ENCODE data around the gene TSGA10.
A peak's percentile ranks its signal among the peaks of the same experiment; 100 is the strongest.
"Not testable (repeated sequence)": the region's sequence is repeated elsewhere in the genome, so short reads cannot be mapped to it uniquely, and the experiment has no call there.

Gene TSGA10, protein sequence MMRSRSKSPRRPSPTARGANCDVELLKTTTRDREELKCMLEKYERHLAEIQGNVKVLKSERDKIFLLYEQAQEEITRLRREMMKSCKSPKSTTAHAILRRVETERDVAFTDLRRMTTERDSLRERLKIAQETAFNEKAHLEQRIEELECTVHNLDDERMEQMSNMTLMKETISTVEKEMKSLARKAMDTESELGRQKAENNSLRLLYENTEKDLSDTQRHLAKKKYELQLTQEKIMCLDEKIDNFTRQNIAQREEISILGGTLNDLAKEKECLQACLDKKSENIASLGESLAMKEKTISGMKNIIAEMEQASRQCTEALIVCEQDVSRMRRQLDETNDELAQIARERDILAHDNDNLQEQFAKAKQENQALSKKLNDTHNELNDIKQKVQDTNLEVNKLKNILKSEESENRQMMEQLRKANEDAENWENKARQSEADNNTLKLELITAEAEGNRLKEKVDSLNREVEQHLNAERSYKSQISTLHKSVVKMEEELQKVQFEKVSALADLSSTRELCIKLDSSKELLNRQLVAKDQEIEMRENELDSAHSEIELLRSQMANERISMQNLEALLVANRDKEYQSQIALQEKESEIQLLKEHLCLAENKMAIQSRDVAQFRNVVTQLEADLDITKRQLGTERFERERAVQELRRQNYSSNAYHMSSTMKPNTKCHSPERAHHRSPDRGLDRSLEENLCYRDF

DNA sequence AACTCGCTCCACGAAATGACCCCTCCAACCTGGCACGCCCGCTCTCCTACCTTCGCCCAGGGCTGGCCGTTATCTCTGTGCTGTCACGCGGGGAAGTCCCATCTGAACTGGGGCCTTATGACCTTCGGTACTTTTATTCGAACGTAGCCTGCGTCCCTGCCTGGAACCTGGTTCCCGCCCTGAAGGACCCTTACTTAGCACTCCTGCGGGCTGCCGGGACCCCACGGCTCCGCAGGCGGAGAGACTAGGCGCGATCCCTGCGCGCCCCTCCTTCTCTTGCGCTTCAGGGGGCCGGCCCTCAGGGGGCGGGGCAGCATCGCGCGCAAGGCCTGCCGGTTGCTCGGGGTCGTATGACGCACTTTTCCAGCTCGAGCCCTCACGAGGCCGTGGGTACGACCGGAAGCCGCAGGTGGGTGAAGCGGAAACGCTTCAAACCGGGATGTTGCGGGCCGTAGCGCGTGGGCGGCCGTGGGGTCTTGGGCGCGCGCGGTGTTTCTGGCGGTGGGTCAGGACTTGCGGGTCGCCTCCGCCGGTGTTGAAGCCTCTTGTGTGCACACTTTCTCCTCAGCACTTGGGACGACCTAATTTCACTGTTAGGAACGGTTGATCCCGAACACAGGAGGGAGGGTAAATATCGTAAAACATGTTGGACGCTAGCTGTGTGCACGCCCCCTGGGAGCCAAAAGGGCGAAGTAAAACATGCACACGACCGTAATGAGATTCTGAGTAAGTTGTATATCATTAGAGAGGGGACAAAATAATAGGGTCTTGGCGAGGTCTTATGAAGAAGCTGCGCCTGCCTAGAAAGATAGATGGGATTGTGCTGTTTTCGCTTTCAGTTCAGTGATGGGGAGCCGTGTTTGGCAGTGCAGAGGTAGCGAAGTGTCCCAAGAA is at the start of gene TSGA10, which contains the start of gene LIPT1:
TSGA10 (minus strand) TSS at position 300 of the 894 bp plus-strand sequence. CDS start 45,503 bp downstream, outside the sequence.
LIPT1 (plus strand) TSS at position 325 of the 894 bp plus-strand sequence. CDS start 6,991 bp downstream, outside the sequence.
- DNase-seq = peak; percentile 94

DNA sequence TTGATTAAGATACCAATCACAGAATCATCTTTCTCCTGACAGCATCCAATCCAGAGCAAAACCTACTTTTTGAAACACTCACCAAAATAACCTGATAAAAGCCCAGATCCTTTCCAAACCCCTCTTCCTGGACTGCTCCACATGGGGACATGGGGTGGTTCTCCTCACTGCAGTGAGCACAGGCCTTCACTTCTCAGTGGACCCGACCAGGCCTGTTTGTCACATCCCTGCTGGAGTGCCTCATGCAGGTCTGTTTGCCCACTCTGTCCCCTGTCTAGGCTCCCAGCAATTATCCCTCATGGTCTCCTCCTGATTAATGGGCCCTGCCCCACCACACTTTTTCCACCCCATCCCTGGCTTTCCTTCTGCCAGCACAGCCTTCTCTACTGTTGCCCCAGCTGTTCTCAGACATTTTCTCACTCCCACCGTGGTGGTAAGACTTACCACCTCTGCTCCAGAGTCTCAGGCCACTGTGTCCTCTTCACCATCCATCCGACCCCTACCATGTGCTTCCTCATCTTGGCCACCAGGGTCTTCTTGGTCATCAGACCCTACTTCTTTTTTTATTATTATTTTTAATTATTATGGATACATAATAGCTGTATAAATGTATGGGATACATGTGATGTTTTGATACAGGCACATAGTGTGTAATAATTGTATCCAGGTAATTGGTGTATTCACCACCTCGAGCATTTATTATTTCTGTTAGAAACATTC is 47.4 kb upstream of the TSGA10 start:
- DNase-seq = no peak

DNA sequence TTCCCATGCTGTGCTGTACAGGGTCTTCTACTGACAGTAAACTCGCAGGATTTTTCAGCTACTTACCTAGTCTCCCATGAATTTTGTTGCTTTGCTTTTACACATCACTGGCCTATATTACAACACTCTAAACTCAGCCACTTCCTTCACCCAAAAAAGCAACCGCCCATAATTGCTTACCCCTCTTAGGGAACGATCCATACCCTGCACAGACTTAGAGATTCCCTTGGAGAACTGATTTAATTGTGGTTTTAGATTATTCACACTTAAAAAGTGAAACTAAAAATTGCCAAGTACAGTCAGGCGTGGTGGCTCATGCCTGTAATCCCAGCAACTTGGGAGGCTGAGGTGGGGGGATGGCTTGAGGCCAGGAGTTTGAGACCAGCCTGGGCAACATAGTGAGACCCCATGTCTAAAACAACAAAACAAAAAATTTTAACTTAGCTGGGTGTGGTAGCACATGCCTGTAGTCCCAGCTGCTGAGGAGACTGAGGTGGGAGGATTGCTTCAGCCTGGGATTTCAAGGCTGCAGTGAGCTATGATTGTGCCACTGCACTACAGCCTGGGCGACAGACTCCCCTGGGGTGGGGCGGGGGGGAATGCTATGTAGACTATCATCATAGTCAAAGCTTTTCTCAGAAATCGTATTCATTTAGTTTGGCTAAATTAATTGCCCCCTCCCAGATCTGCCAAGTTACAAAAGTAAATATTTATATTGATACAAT is 45.5 kb upstream of the TSGA10 start:
- no peak for DNase-seq

DNA sequence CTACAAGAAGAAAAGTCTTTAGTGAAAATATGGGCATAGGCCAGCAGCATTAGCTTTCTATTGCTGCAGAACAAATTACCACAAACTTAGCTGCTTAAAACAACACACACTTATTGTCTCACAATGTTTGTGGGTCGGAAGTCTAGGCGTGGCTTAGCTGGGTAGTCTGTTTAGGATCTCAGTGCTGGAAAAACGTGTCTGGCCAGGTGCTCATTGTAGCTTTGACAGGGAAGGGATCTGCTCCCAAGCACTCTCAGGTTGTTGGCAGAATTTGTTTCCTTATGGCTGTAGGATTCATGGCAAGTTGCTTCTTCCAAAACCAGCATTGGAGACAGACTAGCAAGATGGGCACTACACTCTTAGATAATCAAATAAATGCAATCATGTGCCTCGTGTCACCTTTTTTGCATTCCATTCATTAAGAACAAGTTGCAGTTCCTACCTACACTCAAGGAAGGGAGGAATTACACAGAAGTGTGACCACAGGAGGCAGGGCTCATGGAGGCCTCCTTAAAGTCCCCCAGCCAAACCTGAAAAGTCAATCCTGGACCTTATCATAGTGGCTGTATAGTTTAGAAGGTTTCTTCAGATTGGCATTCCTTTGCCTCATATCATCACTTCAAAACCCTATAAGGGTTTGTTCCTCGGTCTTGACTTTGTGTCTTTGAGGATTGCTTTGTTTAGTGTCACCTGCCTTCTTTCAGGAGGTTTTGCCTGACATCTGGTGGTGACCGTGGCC is 43.5 kb upstream of the TSGA10 start:
- no peak for DNase-seq

DNA sequence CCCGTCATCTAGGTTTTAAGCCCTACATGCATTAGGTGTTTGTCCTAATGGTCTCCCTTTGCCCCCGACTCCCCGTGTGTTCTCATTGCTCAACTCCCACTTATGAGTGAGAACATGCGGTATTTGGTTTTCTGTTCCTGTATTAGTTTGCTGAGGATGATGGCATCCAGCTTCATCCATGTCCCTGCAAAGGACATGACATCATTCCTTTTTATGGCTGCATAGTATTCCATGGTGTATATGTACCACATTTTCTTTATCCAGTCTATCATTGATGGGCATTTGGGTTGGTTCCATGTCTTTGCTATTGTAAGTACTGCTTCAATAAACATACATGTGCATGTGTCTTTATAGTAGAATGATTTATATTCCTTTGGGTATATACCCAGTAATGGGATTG is 37.6 kb upstream of the TSGA10 start:
- not testable (repeated sequence) for DNase-seq

DNA sequence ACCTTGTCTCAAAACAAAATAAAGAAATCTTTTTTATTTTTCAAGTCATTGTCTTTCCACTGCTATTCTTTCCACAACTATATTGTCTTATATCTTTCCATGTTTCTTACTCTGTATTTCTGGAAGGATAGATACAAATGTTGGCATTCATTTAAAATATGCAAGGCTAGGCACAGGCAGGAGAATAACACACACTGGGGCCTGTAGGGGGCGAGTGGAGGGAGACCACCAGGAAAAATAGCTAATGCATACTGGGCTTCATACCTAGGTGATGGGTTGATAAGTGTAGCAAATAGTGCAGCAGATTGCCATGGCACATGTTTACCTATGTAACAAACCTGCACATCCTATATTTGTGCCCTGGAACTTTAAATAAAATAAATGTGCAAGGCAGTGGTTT is 35.8 kb upstream of the TSGA10 start:
- no peak for DNase-seq

DNA sequence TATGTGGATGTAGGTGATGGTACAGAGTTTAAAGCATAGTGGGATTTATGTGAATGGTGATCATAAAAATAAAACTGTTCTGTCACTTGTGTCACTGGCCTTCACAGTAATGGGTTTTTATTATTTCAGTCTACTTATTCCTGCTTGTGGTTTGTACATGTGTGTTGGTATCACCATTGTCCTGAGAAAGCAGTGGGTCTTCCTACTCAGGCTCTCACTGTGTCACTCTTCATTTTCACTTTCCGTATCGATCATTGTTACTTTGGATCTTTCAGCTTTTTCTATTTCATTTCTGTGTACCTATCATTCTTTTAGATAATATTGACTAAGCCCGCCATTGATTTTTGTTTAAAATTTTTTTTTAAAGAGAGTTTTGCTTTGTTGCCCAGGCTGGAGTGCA is 33.6 kb upstream of the TSGA10 start:
- DNase-seq = no peak

DNA sequence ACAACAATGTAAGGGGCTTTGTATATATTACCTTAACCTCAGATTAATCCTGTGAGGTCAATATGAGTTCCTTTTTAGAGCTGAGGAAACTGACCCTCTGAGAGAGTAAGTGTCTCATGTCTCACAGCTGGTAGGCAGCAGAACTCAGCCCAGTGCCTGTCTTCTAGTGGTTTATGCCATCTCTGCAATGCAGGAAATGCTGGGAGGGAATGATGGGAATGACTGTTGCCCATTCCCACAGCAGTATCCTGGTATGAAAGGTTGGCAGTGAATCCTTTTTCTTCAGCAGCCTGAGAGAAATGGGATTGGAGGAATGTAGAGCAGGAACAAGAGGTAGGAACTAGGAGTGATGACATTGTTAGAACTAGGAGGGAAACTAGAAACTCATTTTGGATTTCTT is 32.3 kb upstream of the TSGA10 start:
- no peak for DNase-seq

DNA sequence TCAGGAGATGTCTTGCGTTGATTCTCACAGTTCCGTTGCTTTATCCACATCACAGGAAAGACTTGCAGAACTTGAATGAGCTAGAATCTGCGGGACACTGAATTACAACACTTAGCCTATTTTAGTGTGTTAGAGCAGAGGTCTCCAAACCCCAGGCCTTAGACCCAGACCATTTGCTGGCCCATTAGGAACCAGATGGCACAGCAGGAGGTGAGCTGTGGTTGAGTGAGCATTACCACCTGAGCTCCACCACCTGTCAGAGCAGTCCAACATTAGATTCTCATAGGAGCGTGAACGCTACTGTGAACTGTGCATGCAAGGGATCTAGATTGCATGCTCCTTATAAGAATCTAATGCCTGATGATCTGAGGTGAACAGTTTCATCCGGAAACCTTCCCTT is 30.1 kb upstream of the TSGA10 start:
- DNase-seq = no peak

DNA sequence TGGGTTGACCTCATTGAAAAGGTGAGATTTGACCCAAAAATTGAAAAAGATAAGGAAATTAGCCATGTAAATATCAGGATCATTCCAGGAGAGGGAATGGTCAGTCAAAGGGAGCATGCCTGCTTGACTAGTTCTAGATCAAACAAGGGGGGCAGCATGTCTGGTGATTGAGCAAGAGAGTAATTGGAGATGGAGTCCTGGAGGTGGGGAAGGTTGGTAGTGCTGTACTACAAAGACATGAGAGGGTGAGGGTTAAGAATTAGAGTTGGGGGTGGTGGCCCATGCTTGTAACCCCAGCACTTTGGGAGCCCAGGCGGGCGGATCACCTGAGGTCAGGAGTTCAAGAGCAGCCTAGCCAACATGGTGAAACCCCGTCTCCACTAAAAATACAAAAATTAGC is 28.3 kb upstream of the TSGA10 start:
- DNase-seq = no peak

DNA sequence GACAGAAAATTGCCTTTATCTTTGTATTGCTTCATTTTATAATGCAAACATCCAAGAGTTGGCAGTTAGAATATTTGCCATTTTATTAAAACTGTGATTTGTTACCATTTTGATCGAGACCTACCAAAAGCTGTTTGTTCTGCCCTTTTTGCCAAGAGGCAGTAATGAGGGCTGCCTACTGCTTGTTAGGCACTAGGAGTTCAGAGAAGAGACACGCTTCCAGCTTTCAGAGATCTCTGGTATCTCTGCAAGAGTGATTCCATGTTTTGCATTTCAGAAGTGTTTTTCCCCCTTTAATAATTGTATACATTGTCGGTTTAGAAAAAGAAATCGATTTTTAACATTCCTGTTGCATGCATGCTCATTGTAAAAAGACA is 26.9 kb upstream of the TSGA10 start:
- DNase-seq = no peak

DNA sequence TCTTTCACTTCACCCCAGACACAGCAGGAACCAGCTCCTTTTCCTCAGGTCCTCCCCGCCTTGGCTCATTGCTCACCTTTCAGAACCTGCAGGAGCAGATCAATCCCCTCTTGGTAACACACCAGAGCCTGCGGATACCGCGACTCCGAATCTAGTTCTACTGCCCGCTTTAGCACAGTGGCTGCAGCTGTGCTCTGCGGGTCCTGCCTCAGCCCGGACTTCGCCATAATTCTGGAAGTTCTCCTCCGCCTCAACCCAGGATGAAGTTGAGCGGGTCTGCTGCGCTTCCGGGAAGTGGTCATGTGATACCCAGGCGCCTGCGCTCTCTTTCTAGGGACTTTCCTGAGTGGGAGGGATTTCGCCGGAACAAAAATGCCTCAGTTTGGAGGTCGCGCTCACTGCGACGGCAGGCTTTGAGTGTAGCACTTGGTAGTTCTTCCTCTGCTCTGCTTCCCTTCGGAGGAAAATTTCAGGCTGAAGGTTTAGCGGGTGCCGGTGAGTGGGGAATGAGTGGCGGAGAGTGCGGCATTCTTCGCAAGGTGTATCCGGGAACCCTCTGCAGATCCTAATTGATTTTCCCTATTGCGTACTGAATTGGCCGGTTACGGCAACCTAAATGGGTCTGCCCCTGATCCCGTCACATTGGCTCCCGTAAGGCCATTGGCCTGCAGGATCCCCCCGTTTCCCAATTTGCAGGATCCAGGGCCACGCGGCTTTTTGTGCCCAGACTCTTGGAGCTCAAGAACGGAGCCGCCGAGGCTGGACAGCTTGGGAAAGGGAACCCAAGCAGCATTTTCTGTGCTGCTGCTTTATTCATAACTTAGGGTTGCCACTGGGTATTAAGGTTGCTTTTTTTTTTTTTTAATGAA is 26.2 kb upstream of the TSGA10 start, which contains the start of the genes MITD1 and MRPL30:
MITD1 (minus strand) TSS at position 304 of the 869 bp plus-strand sequence; CDS start at position 227, 77 bp downstream.
MRPL30 (plus strand) TSS at position 430 of the 869 bp plus-strand sequence. CDS start 5,020 bp downstream, outside the sequence.
- peak; percentile 89 for DNase-seq

DNA sequence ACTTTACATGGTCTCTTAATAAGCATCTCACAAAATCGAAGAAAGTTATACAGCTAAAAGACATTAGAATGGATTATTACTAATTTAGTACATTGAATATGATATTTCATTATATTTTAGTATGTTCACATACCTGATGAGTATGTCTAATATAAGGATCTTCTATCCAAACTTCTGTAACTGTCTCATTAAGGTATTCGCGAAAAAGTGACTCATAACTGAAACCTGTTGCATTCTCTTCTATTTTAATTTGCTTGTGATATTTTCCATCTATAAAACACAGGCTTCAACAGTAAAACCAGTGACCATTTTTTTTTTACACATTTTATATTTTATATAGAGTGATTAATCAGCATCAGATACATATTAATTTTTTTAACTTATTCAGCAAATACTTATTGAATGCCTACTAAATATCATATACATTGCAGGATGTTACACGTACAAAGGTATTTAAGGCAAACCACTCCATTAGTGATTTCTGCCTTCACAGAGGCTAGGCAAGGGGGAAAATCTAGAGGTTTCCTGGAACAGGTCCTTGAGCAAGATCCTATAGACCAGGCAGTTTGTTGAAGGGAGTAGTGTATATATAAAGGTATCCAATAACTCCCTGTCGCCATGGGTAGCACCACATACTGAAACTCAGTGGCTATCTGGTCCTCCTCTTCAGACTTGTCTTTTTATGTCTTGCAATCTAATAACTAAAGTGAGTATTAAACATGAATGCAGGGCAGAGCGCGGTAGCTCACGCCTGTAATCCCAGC is 16.8 kb upstream of the TSGA10 start:
- no peak for DNase-seq

DNA sequence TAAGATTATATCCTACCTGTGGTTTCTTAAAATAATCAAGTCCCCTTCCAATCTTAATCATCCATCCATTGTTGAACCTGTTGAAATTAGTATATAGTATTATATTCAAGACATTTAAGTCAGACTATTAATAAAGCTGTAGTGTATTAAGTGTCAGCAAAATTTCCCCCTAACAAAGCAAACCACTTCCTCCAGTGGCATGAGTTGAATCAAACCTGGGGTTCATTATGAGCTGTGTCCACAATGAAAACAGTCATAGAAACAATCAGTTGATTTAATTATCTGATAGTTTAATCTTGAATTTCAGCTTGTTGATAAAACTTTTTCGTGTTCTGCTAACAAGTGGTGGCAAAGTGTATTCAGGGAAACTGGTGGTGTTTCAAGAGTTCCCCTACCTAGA is 14.8 kb upstream of the TSGA10 start:
- no peak for DNase-seq

DNA sequence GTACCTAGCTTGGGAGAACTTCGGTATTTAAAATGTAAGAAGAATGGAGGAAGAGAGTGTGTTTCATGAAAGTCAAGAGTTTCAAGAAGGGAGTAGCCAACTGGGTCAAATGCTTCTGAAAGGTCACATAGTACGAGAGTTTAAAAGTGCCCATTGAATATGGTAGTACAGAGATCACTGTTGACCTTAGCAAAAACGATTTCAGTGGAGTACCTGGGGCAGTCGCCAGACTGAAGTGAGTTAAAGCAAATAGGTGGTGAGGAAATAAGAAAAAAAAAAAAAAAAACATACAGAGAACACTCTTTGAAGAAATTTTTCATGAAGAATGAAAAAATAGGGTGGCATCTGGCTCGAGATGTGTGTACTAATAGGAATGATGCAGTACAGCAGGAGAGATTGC is 11.5 kb upstream of the TSGA10 start:
- DNase-seq = no peak

DNA sequence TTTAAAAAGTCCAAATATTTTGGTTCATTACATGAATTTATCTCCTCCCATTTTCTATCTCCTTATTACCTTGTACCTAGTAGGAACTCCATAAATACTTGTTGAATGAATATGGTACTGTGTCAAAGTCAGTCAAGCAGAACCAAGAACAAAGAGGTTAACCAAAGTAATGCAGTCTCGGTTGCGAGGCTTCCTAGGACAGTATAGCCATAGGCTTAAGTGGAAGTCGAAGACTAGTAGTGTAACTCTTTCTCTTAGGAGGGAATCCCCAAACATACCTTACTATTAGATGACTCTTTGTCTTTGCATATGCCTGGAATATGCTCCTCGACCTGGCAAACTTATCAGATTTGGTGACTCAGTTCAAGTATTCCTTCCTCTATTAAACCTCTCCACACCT is 4.9 kb upstream of the TSGA10 start:
- no peak for DNase-seq

DNA sequence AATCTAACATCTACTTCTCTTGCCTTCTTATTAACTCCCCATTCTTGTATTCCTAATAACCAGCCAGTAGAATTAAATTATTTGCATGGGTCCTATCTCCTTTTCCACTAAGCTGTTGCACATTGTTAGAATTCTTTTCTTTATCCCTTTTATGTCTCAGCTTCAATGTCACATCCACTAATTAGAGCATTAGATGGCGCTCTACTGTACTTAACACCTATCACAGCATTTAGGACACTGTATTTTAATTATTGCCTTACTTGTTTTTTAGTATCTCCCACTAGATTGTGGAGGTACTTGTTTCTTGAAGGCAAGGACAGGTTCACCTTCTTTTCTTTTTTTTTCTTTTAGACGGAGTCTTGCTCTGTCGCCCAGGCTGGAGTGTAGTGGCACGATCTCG is 3.9 kb upstream of the TSGA10 start:
- no peak for DNase-seq

DNA sequence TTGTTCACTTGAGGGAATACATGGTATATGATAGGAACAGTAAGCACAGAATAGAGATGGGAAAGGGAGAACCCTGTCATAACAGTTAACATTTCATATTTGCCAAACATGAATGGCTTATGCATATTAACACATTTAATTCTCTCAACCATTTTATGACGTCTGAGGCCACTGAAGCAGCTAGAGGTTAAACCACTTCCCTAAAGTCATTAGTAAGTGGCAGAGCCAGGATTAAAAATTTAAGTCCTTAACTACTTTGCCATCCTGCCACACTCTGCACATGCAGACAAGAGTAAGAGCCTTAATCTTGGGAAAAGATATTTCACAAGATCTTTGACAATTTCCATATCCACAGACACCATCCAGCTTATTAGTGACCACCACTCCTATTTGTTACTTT is 2.1 kb upstream of the TSGA10 start:
- DNase-seq = no peak
